HG03103 (cell line): Measurements from ENCODE around the gene EMILIN1.

Source experiments
- ATAC-seq: cut with Tn5 transposase; IDR thresholded peaks from one replicate; pipeline ENCODE4 v1.9.1; 2021; ENCODE audit warnings: low read depth; ENCODE audit not compliant: unreplicated experiment

The EMILIN1 gene

GRCh38 chr2:27079233-27080139, 1.1 kb downstream of the EMILIN1 start:
- no peak for ATAC-seq

GRCh38 chr2:27080140-27080469, 1.7 kb downstream of the EMILIN1 start:
- ATAC-seq, result no peak

- ATAC-seq, result no peak
Measured at GRCh38 chr2:27080603-27080936, 2.2 kb downstream of the EMILIN1 start.

- no peak for ATAC-seq
Measured at GRCh38 chr2:27081984-27082772, 3.8 kb downstream of the EMILIN1 start.

DNA sequence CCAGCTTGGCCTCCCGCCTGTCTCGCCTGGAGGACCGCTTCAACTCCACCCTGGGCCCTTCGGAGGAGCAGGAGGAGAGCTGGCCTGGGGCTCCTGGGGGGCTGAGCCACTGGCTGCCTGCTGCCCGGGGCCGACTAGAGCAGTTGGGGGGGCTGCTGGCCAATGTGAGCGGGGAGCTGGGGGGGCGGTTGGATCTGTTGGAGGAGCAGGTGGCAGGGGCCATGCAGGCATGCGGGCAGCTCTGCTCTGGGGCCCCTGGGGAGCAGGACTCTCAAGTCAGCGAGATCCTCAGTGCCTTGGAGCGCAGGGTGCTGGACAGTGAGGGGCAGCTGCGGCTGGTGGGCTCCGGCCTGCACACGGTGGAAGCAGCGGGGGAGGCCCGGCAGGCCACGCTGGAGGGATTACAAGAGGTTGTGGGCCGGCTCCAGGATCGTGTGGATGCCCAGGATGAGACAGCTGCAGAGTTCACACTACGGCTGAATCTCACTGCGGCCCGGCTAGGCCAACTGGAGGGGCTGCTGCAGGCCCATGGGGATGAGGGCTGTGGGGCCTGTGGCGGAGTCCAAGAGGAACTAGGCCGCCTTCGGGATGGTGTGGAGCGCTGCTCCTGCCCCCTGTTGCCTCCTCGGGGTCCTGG, 4.5 kb downstream of the EMILIN1 start:
- ATAC-seq, result no peak

GRCh38 chr2:27083410-27084296, 5.2 kb downstream of the EMILIN1 start:
- no peak for ATAC-seq

- ATAC-seq, result no peak
Measured at GRCh38 chr2:27084297-27085061, 6.1 kb downstream of the EMILIN1 start.

DNA sequence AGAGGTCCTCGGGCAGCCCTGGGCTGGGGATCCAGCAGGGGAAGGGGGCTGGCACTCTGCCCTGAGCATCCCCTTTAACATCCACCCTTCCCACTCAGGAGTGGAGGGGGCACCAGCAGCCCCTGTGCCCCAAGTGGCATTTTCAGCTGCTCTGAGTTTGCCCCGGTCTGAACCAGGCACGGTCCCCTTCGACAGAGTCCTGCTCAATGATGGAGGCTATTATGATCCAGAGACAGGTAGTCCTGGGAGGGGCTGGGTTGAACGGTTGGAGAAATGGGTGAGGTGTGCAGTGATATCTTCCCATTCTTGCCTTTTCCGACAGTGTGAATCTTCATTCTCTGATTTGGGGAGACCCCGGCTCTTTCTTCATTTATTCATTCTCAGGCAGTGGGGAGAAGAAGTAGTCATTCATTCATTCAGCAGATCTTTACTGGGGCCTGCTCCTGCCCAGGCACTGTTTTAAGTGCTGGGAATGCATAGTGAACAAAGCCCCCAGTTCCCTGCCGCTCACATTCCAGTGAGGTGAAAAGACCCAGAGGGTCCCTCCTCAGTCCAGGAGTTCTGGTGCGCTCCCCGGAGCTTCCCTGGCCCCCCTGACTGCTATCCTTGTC, 6.8 kb downstream of the EMILIN1 start:
- ATAC-seq, result no peak

DNA sequence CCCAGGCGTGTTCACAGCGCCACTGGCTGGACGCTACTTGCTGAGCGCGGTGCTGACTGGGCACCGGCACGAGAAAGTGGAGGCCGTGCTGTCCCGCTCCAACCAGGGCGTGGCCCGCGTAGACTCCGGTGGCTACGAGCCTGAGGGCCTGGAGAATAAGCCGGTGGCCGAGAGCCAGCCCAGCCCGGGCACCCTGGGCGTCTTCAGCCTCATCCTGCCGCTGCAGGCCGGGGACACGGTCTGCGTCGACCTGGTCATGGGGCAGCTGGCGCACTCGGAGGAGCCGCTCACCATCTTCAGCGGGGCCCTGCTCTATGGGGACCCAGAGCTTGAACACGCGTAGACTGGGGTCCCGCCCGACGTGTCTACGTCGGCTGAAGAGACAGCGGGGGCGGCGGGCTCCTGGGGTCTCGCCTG, 7.3 kb downstream of the EMILIN1 start:
- ATAC-seq, result peak; percentile 4

GRCh38 chr2:27086090-27086723, 7.8 kb downstream of the EMILIN1 start:
- ATAC-seq, result peak; percentile 72

- ATAC-seq, result no peak
Measured at GRCh38 chr2:27086724-27087593, 8.5 kb downstream of the EMILIN1 start, which contains the start of gene KHK. TSS of gene KHK (plus strand) at chr2:27086772. CDS start at chr2:27087260, 488 bp downstream.

DNA sequence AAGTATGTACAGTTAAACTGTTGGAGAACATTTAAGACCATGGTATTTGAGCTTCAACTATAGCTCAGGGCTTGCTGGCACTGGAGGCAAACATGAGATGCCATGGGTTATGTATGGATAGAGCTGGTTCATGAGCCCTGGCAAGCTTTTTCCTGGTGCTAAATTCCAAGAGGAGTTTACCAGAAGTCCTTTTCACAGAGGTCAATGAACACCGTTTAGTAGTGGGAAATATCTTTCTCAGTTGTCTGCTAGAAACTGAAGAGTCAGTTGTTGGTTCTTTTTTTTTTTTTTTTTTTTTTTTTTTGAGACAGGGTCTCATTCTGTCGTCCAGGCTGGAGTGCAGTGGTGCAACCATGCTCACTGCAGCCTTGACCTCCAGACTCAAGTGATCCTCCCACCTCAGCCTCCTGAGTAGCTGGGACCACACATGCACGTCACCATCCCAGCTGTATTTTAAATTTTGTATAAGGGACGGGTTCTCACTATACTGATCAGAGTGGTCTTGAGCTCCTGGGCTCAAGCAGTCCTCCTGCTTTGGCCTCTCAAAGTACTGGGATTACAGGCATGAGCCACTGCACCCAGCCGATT, 9.5 kb downstream of the EMILIN1 start:
- no peak for ATAC-seq

DNA sequence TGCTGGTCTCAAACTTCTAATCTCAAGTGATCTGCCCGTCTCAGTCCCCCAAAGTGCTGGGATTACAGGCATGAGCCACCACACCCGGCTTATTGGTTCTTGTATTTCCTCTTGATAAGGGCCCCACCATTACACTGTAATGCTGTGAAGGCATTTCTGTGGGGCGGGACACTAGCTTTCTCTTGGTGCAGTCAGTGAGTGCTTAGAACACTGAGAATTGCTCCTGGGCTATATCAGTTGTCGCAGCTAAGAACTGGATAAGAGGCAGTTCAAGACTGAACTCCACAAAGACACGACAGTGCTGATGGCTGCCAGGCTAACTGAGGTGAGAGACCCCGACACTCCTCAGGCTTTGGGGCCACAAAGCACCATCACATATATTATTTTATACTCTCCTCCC, 10.2 kb downstream of the EMILIN1 start:
- no peak for ATAC-seq

DNA sequence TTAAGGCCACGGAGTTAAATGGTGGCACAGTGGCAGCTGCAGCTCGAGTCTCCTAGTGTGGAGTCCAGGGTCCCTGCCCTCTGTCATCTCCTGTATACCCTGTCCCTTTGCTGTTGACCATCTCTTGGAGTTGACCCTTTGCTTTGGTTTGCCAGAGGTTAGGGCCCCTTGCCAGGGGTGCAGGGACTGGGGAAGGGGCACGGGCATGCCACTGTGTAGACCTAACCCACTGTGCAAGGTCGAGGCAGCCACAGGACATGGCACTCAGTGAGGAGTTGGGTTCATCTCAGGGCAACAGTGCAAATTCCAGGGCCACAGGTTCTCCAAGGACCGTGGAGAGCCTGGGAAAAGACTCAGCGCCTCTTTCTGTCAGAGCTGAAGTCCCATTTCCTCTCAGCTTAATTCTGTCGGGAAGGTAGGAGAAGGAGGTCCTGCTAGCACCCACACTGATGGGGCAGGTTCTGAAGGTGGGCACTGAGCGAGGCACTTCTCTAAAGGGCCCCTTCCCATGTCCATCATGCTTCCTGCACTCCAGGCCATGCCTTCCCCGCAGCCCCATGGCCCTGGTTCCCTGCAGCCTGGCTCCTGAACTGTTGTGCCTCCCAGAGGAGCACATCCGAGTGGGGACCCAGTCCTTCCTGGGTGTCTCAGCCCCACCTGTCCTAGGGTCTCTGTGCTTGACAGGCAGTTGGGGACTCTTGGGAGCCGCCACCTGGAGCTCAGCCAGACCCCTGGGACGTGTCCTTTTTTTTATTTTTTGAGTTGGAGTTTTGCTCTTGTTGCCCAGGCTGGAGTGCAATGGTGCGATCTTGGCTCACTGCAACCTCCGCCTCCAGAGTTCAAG, 10.9 kb downstream of the EMILIN1 start:
- no peak for ATAC-seq

DNA sequence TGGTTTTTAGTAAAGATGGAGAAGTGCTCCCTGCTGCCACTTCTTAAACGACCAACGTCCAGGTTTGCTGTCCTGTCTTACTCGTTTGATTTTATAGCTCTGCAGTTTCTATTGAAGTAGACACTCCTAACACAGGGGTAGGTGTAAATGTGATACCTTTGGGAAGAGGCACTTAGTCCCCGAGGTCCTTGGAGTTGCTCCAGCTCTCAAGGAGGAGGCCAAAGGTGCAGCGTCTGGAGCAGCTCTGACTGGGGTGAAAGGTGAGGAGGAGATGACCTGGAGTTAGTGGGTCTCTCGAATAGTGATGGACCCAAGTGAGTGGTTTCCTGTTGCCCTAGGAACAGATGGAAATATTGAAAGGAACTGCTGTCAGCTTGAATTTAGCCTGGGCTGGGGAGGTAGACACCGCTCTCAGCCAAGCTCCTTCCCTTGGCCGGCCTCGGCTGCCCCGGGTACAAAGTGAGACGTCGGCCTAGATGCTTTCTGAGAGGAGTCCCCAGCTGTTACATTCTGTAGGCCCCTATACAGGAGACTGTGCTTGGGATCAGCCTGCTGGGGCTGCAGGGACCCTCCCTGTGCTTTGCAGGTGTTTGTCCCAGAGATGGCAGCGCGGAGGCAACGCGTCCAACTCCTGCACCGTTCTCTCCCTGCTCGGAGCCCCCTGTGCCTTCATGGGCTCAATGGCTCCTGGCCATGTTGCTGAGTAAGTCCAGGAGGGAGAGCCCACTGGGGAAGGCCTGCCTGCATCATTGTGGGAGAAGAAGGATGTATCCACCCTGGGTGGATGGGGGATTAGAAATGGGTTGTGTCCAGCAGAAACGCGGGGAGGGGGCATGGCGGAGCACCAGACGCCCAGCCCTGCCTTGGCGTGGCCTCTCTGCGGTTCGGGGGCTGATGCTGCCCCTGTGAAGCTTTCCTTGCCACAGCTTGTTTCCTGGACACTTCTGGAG, 13.6 kb downstream of the EMILIN1 start:
- ATAC-seq, result no peak
